HG02840 (cell line): ENCODE results near the gene TTC8.
"Not testable (repeated sequence)": the region's sequence is repeated elsewhere in the genome, so short reads cannot be mapped to it uniquely, and the experiment has no call there.

Experiments used
- ATAC-seq: cut with Tn5 transposase; IDR thresholded peaks from one replicate; pipeline ENCODE4 v1.9.1; 2021; ENCODE audit warnings: mild to moderate bottlenecking, moderate library complexity, moderate number of reproducible peaks; ENCODE audit not compliant: unreplicated experiment, low FRiP score

The TTC8 gene

GRCh38 chr14:88824314-88825077, at the start of gene TTC8:
TTC8 (plus strand) TSS chr14:88824651; CDS start chr14:88824708, 57 bp downstream.
- ATAC-seq = peak; percentile 99

DNA sequence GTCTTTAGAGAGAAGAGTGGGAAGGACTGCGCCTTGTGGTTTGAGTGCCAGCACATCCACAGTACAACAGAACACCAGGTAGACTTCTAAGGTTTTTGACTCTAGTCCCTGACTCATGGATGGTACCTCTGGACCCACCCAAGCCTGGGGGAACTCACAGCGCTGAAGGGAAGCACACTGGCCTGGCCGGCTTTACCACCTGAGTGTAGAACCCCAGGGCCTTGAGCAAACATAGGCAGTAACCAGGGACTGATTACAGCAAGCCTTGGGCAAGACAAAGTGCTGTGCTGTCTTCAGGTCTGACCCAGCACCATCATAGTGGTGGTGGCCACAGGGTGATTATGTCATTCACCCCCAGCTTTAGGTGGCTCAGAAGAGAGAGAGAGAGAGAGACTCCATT, 48.9 kb upstream of the TTC8 start:
- no peak for ATAC-seq

DNA sequence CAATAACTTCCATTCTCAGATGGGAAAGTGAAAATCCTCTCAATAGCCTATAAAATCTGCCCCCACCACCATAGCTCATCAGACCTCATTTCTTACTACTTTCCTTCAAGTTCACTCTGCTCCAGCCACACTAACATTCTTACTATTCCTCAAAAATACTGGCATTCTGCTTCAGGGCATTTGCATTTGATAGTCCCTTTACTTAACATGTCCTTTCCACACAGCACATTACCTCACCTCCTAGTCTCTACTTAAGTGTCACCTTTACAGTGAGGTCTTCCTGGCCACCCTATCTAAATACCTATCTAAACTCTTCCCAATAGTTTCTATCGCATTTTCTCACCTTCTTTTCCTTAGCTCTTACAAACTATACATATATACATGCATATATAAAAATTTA, 38.5 kb upstream of the TTC8 start:
- no peak for ATAC-seq

DNA sequence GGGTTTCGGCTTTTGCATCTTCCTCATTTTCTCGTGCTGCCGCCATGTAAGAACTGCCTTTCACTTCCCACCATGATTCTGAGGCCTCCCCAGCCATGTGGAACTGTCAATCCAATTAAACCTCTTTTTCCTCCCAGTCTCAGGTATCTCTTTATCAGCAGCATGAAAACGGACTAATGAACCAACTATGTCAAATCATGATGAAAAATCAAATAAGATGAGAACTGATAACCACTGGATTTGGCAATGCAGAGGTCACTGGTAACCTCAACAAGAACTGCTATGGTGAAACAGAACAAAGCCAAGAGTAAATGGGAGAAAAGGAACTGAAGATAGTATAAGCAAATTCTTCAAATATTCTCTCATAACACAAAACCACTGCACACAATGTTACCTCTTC, 37.7 kb upstream of the TTC8 start:
- ATAC-seq = no peak

- ATAC-seq = not testable (repeated sequence)
These were observed 34.9 kb upstream of the TTC8 start for GRCh38 chr14:88789573-88789972.

GRCh38 chr14:88790501-88791251, 33.8 kb upstream of the TTC8 start:
- no peak for ATAC-seq

DNA sequence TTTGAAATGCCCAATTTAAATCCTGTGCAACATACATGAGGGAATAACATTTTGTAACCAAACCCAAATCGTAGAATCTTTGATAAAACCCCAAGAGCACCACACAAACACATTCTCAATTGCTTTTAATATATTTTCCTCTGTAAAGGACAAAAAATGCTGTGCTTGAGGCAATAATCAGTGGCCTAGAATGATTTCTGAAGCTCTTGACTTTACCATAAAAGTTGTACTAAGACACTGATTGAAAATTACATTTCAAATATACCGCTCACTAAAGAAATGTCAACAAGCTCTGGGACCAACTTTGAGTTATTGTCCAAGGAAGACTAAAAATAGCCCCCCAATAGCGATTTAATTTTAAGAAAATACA, 33.2 kb upstream of the TTC8 start:
- no peak for ATAC-seq

DNA sequence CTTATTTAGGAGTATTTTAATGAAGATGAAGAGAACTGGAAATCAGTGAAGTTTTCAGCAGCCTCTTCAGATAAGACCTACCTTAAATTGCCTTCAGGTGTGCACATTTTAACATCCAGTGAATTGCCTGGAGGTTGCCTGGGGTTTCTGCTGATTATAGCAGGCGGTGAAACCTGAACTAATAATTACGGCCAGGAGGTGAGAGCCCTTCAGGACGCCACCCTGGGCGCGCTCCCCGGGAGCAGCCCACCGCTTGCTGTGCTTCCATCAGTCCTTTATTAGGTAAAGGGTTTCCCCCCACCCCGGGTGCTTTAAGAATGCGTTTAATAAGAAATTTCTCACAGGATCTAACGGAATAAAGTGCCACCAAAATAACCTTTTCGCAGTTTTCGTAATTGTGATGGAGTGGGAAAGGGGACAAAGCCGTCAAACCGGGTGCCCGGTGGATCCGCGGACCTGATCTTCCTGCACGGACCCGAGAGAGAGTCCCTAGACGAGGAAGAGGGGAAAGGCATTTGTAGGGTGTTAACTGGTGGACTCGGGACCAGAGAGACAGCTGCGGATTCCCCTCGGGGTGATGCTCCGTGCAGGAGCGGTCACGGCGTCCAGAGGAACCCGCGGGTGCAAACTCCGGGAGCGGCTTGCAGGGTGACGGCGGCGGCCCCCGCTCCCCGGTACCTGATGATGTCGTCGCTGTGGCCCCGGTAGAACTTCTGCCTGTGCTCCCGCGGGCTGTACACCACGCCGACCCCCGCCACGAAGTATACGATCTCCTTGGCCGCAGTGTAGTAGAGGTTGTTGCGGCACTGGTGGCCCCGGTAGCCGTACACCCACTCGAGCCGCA, 32.6 kb upstream of the TTC8 start:
- peak; percentile 17 for ATAC-seq

- ATAC-seq = peak; percentile 86
These were observed 31.8 kb upstream of the TTC8 start, which contains the start of gene EML5 for GRCh38 chr14:88792473-88793258. EML5 (minus strand) TSS chr14:88792953; CDS start chr14:88792503, 450 bp downstream.

GRCh38 chr14:88793259-88793625, 31.2 kb upstream of the TTC8 start:
- no peak for ATAC-seq

GRCh38 chr14:88798156-88798555, 26.3 kb upstream of the TTC8 start:
- no peak for ATAC-seq

- no peak for ATAC-seq
These were observed 24.9 kb upstream of the TTC8 start for GRCh38 chr14:88799522-88799921.

DNA sequence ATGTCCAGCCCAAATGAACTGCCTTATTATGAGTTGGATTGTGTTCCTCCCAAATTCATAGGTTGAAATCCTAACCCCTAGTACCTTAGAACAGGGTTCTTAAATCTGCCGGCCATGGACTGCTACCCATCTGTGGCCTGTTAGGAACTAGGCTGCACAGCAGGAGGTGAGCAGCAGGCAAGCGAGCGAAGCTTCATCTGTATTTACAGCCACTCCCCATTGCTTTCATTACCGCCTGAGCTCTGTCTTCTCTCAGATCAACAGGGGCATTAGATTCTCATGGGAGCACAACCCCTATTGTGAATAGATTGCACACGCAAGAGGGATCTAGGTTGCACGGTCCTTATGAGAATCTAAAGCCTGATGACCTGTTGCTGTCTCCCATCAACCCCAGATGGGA, 21.9 kb upstream of the TTC8 start:
- ATAC-seq = no peak

GRCh38 chr14:88804035-88804434, 20.4 kb upstream of the TTC8 start:
- no peak for ATAC-seq

DNA sequence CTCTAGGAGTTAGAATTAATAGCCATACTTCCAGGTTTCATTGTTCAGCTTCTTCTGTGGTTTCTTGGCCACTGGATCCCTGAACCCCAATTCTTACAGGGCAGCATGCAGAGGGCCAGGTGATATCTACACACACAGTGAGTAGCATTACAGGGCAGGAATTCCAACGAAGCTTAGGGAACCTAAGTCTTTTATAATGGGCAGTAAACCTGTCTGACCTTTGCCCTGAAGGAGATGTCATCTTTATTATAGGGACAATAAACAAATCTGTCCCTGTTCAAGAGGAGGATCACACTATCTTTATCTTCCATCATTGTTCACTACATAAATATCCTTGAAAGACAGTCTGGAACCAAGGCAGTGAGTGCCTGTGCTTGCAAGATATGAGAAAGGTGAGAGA, 20.0 kb upstream of the TTC8 start:
- ATAC-seq = no peak

DNA sequence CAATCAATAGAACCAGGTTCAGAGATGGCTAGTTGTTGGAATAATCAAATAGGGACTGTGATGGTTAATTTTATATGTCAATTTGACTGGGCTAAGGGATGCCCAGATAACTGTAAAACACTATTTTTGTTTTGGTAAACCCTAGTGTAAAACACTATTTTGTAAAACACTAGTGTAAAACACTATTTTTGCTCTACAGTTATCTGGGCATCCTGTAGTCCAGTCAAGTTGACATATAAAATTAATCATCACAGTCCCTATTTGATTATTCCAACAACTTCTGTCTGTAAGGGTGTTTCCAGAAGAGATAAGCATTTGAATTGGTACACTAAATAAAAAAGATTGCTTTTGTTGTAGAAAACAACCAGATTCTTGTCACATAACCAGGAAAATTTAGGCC, 16.1 kb upstream of the TTC8 start:
- ATAC-seq = no peak

- ATAC-seq = no peak
These were observed 8.5 kb upstream of the TTC8 start for GRCh38 chr14:88815980-88816379.

GRCh38 chr14:88818018-88818417, 6.4 kb upstream of the TTC8 start:
- no peak for ATAC-seq

DNA sequence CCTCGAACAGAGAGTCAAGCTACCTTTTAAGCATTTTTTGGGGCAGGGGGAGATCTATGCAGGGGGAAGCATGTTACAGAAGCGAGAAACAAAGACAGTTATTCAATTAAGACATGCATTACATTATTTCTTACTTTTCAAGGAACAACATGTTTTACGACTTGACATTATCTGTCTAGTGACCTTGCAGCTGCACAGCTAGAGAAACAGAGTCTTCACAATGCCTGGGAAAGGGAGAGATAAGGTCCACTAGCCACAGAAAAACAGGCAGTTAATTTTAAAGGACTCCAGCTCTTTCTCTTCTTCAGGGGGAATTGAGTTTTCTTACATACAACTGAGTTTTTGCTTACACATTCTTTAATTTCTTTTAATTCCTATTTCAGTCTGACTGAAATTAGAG, 4.8 kb upstream of the TTC8 start:
- ATAC-seq = not testable (repeated sequence)

GRCh38 chr14:88821378-88821777, 3.1 kb upstream of the TTC8 start:
- ATAC-seq = no peak
